HepG2 (cell line): ENCODE measurements around the gene BTN1A1. TPM values are rescaled to one million over a fixed set of nuclear protein-coding genes. Genes with fewer than 3 reads are reported as not detected.
"Not testable (repeated sequence)": the region's sequence is repeated elsewhere in the genome, so short reads cannot be mapped to it uniquely, and the experiment has no call there.

Source experiments
- ATAC-seq: fragments of 200-7000 bp; cut with Tn5 transposase; 3 replicates; pipeline ENCODE4 v1.9.1; 2020; ENCODE audit warnings: mild to moderate bottlenecking, moderate library complexity
- BruUV-seq: library from RNA; stranded (reverse); fragments of 400-500 nt; replicated peaks from 2 replicates; lab custom pipeline; 2021; lab: Mats Ljungman, UMichigan
- CTCF ChIA-PET: fragments of 300-600 bp; formaldehyde crosslinking; extraction: SDS; loops from one replicate; lab custom pipeline; 2021; ENCODE audit warnings: low total read pairs, inconsistent platforms, low intra/inter-chr PET ratio; lab: Yijun Ruan, JAX
- POLR2A ChIA-PET: fragments of 350-600 bp; sonication (Branson Sonifier 250); formaldehyde crosslinking; loops from one replicate; lab custom pipeline; 2020; ENCODE audit warnings: antibody characterized with exemption, inconsistent platforms; lab: Yijun Ruan, JAX
- DNase-seq: peaks from one replicate; pipeline ENCODE4 v3.0.0-alpha.2; 2015; ENCODE audit warnings: low spot score
- FAIRE-seq: peaks from 3 replicates; lab custom pipeline; 2011; peaks lifted over from hg19 to GRCh38; lab: Jason Lieb, UNC
- H2AFZ ChIP-seq: one replicate; pipeline ENCODE4 v1.6.1; 2011; ENCODE audit warnings: low read length, inconsistent platforms
- H3K27ac ChIP-seq: fragments of 300-600 bp; 3 replicates; pipeline ENCODE4 v1.8.0; 2011; ENCODE audit warnings: mixed run types, mild to moderate bottlenecking, mixed read lengths, low read length, inconsistent platforms; ENCODE audit not compliant: insufficient read depth; ENCODE audit errors: extremely low read length
- H3K27me3 ChIP-seq, 2 experiments: fragments of 200-600 bp in 1 of 2; 2 replicates in 1 of 2; 3 replicates in 1 of 2; pipeline versions ENCODE4 v1.6.0 to v1.8.0; 2011; ENCODE audit warnings: low read length in 2 of 2, mild to moderate bottlenecking in 2 of 2, moderate library complexity in 2 of 2, inconsistent platforms in 1 of 2; ENCODE audit not compliant: insufficient read depth in 2 of 2, control insufficient read depth in 1 of 2
- H3K36me3 ChIP-seq, 2 experiments: fragments of 200-600 bp in 1 of 2; replicated peaks in 1 of 2; 2 replicates in 1 of 2; 3 replicates in 1 of 2; pipeline versions ENCODE4 v1.5.1 to v1.8.0; 2011; ENCODE audit warnings: low read length in 2 of 2, inconsistent platforms in 1 of 2; ENCODE audit not compliant: insufficient read depth in 2 of 2, control insufficient read depth in 1 of 2
- H3K4me1 ChIP-seq: 2 replicates; pipeline ENCODE4 v1.5.1; 2012; ENCODE audit warnings: low read length, inconsistent platforms; ENCODE audit not compliant: insufficient read depth
- H3K4me2 ChIP-seq: 2 replicates; pipeline ENCODE4 v1.6.0; 2011; ENCODE audit warnings: low read depth, low read length, inconsistent platforms
- H3K4me3 ChIP-seq, 3 experiments: fragments of 200-600 bp in 1 of 3; sonication (generic), shearing (Covaris generic) in 1 of 3; replicated peaks in 1 of 3; 2 replicates each; pipeline ENCODE4 v1.5.1; 2011 to 2016; ENCODE audit warnings: low read length in 3 of 3, inconsistent platforms in 2 of 3, low read depth in 2 of 3, mild to moderate bottlenecking in 2 of 3, control low read depth in 1 of 3, mixed read lengths in 1 of 3; ENCODE audit not compliant: insufficient read depth in 1 of 3
- H3K79me2 ChIP-seq: one replicate; pipeline ENCODE4 v1.6.1; 2011; ENCODE audit warnings: low read length, inconsistent platforms; ENCODE audit not compliant: insufficient read depth
- H3K9ac ChIP-seq: 2 replicates; pipeline ENCODE4 v1.6.0; 2011; ENCODE audit warnings: mild to moderate bottlenecking, low read depth, low read length, inconsistent platforms; ENCODE audit not compliant: insufficient read depth
- H3K9me3 ChIP-seq: 2 replicates; pipeline ENCODE4 v1.5.1; 2012; ENCODE audit warnings: mild to moderate bottlenecking, low read length
- H4K20me1 ChIP-seq: 2 replicates; pipeline ENCODE4 v1.6.0; 2011; ENCODE audit warnings: inconsistent platforms, mild to moderate bottlenecking, low read length, moderate library complexity; ENCODE audit not compliant: insufficient read depth
- GTF2F1 ChIP-seq: fragments of 150-350 bp; IDR thresholded peaks from 2 replicates; pipeline ENCODE4 v1.6.1; 2014; ENCODE audit warnings: low read length
- LCORL ChIP-seq, 2 experiments: fragments of 450-650 bp in 1 of 2; sonication (generic) in 1 of 2; formaldehyde crosslinking in 1 of 2; IDR thresholded peaks; 2 replicates each; pipeline versions ENCODE4 v1.5.0 to v1.6.1; 2017 to 2020; ENCODE audit warnings: antibody characterized with exemption in 1 of 2, missing genetic modification reagents in 1 of 2
- MTA3 ChIP-seq: sonication (generic); formaldehyde crosslinking; IDR thresholded peaks from 2 replicates; pipeline ENCODE4 v1.4.0; 2020; ENCODE audit warnings: missing genetic modification reagents
- RARA ChIP-seq: IDR thresholded peaks from 2 replicates; pipeline ENCODE4 v1.6.1; 2016; ENCODE audit warnings: missing genetic modification reagents, missing compliant biosample characterization
- RCOR2 ChIP-seq: IDR thresholded peaks from 2 replicates; pipeline ENCODE4 v1.6.1; 2016; ENCODE audit warnings: missing biosample characterization, missing genetic modification reagents
- WGBS: methylation state at CpG from one replicate; pipeline ENCODE4 v1.1.6; 2017; ENCODE audit warnings: low lambda C conversion rate; 5-methylcytosine and 5-hydroxymethylcytosine counted together
- in situ Hi-C: cut with HindIII; loops from 2 replicates; pipeline ENCODE4 v1.10.0; 2017; ENCODE audit warnings: low pct_unique_long_range_greater_than_20kb; ENCODE audit not compliant: extremely low pct_ligation_motif_present
- intact Hi-C: fragments of 100-400 bp; cut with micrococcal nuclease; formaldehyde crosslinking; loops from one replicate; pipeline ENCODE4 v1.10.0; 2022; ENCODE audit not compliant: unreplicated experiment
- polyA plus RNA-seq, 8 experiments: library from polyadenylated mRNA; depleted of rRNA in 3 of 8; stranded (reverse) in 7 of 8; unstranded in 1 of 8; fragments of >200 nt; fragmentation: Illumina TruSeq in 4 of 8; extraction: Trizol in 4 of 8; gene quantifications; 2 replicates each; pipeline versions ENCODE4 v1.2.1 to v1.2.3, GENCODE V29; 2011 to 2016; ENCODE audit warnings: low read depth in 4 of 8, missing spikeins in 1 of 8, mixed read lengths in 1 of 8; ENCODE audit not compliant: insufficient read depth in 1 of 8
- total RNA-seq, 5 experiments: library from RNA; depleted of rRNA; stranded (reverse); fragments of >200 nt; fragmentation: Illumina TruSeq; extraction: Trizol; gene quantifications; 2 replicates each; pipeline ENCODE4 v1.2.3, GENCODE V29; 2016; ENCODE audit warnings: low read depth in 1 of 5
- TF ChIP-seq, protein P1 (sequence below): sonication (generic); formaldehyde crosslinking; IDR thresholded peaks from 2 replicates; pipeline ENCODE4 v1.5.0; 2020; ENCODE audit warnings: mild to moderate bottlenecking, missing genetic modification reagents, borderline replicate concordance
- TF ChIP-seq, protein P2 (sequence below): sonication (generic); formaldehyde crosslinking; IDR thresholded peaks from 2 replicates; pipeline ENCODE4 v1.4.0; 2020; ENCODE audit warnings: mild to moderate bottlenecking, missing genetic modification reagents, borderline replicate concordance

BTN1A1 gene
- total and polyA plus RNA-seq, 2 of the 13 experiments (the other 11 are each of a cell fraction or from before 2014, with no cell fraction given): 0.04 TPM; not detected in 1

DNA sequence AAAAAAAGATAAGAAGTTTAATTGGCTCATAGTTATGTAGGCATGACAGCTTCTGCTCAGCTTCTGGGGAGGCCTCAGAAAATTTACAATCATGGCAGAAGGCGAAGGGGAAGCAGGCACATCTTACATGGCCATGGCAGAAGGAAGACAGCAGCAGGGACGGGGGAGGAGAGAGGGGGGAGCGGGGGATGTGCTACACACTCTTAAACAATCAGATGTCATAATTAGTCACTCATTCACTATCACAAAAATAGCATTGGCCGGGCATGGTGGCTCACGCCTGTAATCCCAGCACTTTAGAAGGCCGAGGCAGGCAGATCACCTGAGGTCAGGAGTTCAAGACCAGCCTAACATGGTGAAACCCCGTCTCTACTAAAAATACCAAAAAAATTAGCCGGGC is 10.9 kb downstream of the BTN1A1 start:
- TF ChIP-seq RARA (CRISPR knock-in tag): 0 out of 2 replicates have a peak, but pooled peaks have one; percentile 10
- 45% methylated on average over 8 of the region's 8 CpGs for WGBS
- POLR2A ChIA-PET, intact Hi-C loops, H3K79me2 ChIP-seq, H3K27ac ChIP-seq, H3K36me3 ChIP-seq, H3K4me2 ChIP-seq, H3K27me3 ChIP-seq, in situ Hi-C loops, ATAC-seq, H2AFZ ChIP-seq, H3K9ac ChIP-seq, CTCF ChIA-PET, FAIRE-seq, H3K4me3 ChIP-seq, H4K20me1 ChIP-seq, H3K9me3 ChIP-seq, BruUV-seq, DNase-seq: not testable (repeated sequence)
- peaks cover 40% of the 10 kb centered on the region for H3K4me1 ChIP-seq

- intact Hi-C loops (loop anchor here (1.0 kb wide), 1 partner anchor 40 kb away; no protein-coding TSS in a partner anchor), in situ Hi-C loops (no loop called here)
- peak overlapping the region in 1 of 3 experiments; percentile 26; a peak in 1 of 6 replicates for H3K4me3 ChIP-seq
- no peaks in the 10 kb centered on the region for H3K79me2 ChIP-seq
- H3K4me2 ChIP-seq: peak overlapping the region; percentile 56
- CTCF ChIA-PET: no interaction called here
- DNase-seq: peak; percentile 92
- FAIRE-seq: peak; percentile 75
- POLR2A ChIA-PET: interaction anchor here (0.5 to 3.2 kb wide), 9 partner anchors 13 to 94 kb away, joined by 3 to 19 read pairs (median 4); no protein-coding TSS in a partner anchor
- H3K9ac ChIP-seq: peak overlapping the region; percentile 43
- no peaks in the 10 kb centered on the region for H3K9me3 ChIP-seq
- H2AFZ ChIP-seq: peak overlapping the region; percentile 33
- H3K4me1 ChIP-seq: peaks cover 53% of the 10 kb centered on the region
- peak; percentile 92 for ATAC-seq
- no TSS peak for BruUV-seq
- peak overlapping the region; percentile 82 for H3K27ac ChIP-seq
- no peaks in the 10 kb centered on the region for H3K36me3 ChIP-seq
- H3K27me3 ChIP-seq: no peaks in the 10 kb centered on the region
- 3% methylated on average over 2 of the region's 2 CpGs for WGBS
- H4K20me1 ChIP-seq: no peaks in the 10 kb centered on the region
- TF ChIP-seq, protein P1, sequence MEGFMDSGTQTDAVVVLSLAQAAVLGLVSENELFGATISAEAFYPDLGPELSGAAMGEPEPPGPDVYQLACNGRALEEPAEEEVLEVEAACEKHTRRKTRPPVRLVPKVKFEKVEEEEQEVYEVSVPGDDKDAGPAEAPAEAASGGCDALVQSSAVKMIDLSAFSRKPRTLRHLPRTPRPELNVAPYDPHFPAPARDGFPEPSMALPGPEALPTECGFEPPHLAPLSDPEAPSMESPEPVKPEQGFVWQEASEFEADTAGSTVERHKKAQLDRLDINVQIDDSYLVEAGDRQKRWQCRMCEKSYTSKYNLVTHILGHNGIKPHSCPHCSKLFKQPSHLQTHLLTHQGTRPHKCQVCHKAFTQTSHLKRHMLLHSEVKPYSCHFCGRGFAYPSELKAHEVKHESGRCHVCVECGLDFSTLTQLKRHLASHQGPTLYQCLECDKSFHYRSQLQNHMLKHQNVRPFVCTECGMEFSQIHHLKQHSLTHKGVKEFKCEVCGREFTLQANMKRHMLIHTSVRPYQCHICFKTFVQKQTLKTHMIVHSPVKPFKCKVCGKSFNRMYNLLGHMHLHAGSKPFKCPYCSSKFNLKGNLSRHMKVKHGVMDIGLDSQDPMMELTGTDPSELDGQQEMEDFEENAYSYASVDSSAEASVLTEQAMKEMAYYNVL: peak; percentile 33; the same call in 1 of the 2 replicates
- TF ChIP-seq GTF2F1 (no peak), RCOR2 (CRISPR knock-in tag) (peak; percentile 89), LCORL (IDR thresholded peaks at IDR 0.05) (no peak), LCORL (CRISPR knock-in tag; IDR thresholded peaks at IDR 0.05) (peak; percentile 20; the same call in 1 of the 2 replicates), MTA3 (CRISPR knock-in tag) (no peak)
- TF ChIP-seq, protein P2, sequence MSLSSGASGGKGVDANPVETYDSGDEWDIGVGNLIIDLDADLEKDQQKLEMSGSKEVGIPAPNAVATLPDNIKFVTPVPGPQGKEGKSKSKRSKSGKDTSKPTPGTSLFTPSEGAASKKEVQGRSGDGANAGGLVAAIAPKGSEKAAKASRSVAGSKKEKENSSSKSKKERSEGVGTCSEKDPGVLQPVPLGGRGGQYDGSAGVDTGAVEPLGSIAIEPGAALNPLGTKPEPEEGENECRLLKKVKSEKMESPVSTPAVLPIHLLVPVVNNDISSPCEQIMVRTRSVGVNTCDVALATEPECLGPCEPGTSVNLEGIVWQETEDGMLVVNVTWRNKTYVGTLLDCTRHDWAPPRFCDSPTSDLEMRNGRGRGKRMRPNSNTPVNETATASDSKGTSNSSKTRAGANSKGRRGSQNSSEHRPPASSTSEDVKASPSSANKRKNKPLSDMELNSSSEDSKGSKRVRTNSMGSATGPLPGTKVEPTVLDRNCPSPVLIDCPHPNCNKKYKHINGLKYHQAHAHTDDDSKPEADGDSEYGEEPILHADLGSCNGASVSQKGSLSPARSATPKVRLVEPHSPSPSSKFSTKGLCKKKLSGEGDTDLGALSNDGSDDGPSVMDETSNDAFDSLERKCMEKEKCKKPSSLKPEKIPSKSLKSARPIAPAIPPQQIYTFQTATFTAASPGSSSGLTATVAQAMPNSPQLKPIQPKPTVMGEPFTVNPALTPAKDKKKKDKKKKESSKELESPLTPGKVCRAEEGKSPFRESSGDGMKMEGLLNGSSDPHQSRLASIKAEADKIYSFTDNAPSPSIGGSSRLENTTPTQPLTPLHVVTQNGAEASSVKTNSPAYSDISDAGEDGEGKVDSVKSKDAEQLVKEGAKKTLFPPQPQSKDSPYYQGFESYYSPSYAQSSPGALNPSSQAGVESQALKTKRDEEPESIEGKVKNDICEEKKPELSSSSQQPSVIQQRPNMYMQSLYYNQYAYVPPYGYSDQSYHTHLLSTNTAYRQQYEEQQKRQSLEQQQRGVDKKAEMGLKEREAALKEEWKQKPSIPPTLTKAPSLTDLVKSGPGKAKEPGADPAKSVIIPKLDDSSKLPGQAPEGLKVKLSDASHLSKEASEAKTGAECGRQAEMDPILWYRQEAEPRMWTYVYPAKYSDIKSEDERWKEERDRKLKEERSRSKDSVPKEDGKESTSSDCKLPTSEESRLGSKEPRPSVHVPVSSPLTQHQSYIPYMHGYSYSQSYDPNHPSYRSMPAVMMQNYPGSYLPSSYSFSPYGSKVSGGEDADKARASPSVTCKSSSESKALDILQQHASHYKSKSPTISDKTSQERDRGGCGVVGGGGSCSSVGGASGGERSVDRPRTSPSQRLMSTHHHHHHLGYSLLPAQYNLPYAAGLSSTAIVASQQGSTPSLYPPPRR (CRISPR knock-in tag): no peak
Observed at GRCh38 chr6:26514984-26515383, 14.9 kb downstream of the BTN1A1 start.
